Endodermal cell (in vitro differentiated cells): ENCODE measurements around the gene DFFB. TPM values are rescaled to one million over a fixed set of nuclear protein-coding genes. Genes with fewer than 3 reads are reported as not detected.

Source experiments
- DNase-seq: peaks from one replicate; pipeline ENCODE4 v3.0.0-alpha.2; 2017
- H3K27ac ChIP-seq: 2 replicates; pipeline ENCODE4 v1.5.1; 2013; ENCODE audit warnings: mild to moderate bottlenecking, low read depth, low read length, moderate library complexity
- H3K27me3 ChIP-seq: 2 replicates; pipeline ENCODE4 v1.6.1; 2013; ENCODE audit warnings: mild to moderate bottlenecking, low read length, moderate library complexity; ENCODE audit not compliant: insufficient read depth, control insufficient read depth, poor library complexity, severe bottlenecking
- H3K36me3 ChIP-seq: 2 replicates; pipeline ENCODE4 v1.7.0; 2013; ENCODE audit warnings: mild to moderate bottlenecking, low read length, moderate library complexity; ENCODE audit not compliant: control insufficient read depth, insufficient read depth
- H3K4me1 ChIP-seq: one replicate; pipeline ENCODE4 v1.7.0; 2013; ENCODE audit warnings: low read length; ENCODE audit not compliant: control insufficient read depth, insufficient read depth
- H3K4me3 ChIP-seq: 2 replicates; pipeline ENCODE4 v1.5.1; 2013; ENCODE audit warnings: mild to moderate bottlenecking, low read length, moderate library complexity
- H3K9ac ChIP-seq: 2 replicates; pipeline ENCODE4 v1.6.1; 2013; ENCODE audit warnings: mild to moderate bottlenecking, low read length, moderate library complexity; ENCODE audit not compliant: poor library complexity, severe bottlenecking; ENCODE audit errors: extremely low read depth
- H3K9me3 ChIP-seq: 2 replicates; pipeline ENCODE4 v1.6.1; 2013; ENCODE audit warnings: mild to moderate bottlenecking, low read length, moderate library complexity; ENCODE audit not compliant: control insufficient read depth
- H3K27ac Mint-ChIP-seq: 2 replicates; pipeline ENCODE4 v1.8.0; 2020; ENCODE audit warnings: mixed read lengths
- H3K27me3 Mint-ChIP-seq: 2 replicates; pipeline ENCODE4 v1.8.0; 2021; ENCODE audit warnings: mild to moderate bottlenecking, mixed read lengths; ENCODE audit not compliant: insufficient read depth
- H3K36me3 Mint-ChIP-seq: 2 replicates; pipeline ENCODE4 v1.8.0; 2020; ENCODE audit warnings: low read depth, mixed read lengths
- H3K4me1 Mint-ChIP-seq: 2 replicates; pipeline ENCODE4 v1.8.0; 2020; ENCODE audit warnings: mixed read lengths
- H3K4me3 Mint-ChIP-seq: 2 replicates; pipeline ENCODE4 v1.8.0; 2020; ENCODE audit warnings: mild to moderate bottlenecking, moderate library complexity, mixed read lengths
- H3K9me3 Mint-ChIP-seq: 2 replicates; pipeline ENCODE4 v1.8.0; 2020; ENCODE audit warnings: mild to moderate bottlenecking, mixed read lengths
- CTCF ChIP-seq: fragments of 200-600 bp; sonication (generic); conservative IDR thresholded peaks from 2 replicates; pipeline ENCODE4 v1.5.0; 2021; ENCODE audit warnings: antibody characterized with exemption, mild to moderate bottlenecking
- WGBS, 2 experiments: methylation state at CpG; one replicate each; pipeline versions ENCODE4 v1.1.5 to v1.1.7; 2013; ENCODE audit warnings: missing lambda C conversion rate in 2 of 2, mixed read lengths in 1 of 2; ENCODE audit not compliant: insufficient coverage in 1 of 2, insufficient read length in 1 of 2; 5-methylcytosine and 5-hydroxymethylcytosine counted together
- total RNA-seq, 2 donors: library from RNA; stranded (reverse); fragmentation: NEBNext Ultra II Directional in 1 of 2; extraction: Animal tissue kit (Norgen Biotek cat#: 25700) in 1 of 2; gene quantifications; 2 replicates in 1 of 2; 3 replicates in 1 of 2; pipeline ENCODE4 v1.2.1, GENCODE V29; 2021

DFFB gene
- total RNA-seq, 2 donors from 2014 or later: 7.2 to 7.6 TPM

- Histone ChIP-seq H3K36me3 (no peaks in the 10 kb centered on the region), H3K27ac (no peak overlapping the region), H3K9ac (no peak overlapping the region), H3K4me3 (no peak overlapping the region), H3K9me3 (peaks cover under 1% of the 10 kb centered on the region), H3K4me1 (no peaks in the 10 kb centered on the region), H3K27me3 (no peaks in the 10 kb centered on the region)
- no peak for TF ChIP-seq CTCF
- Mint-ChIP-seq H3K4me3 (no peak overlapping the region), H3K9me3 (peaks cover 20% of the 10 kb centered on the region), H3K4me1 (peaks cover 11% of the 10 kb centered on the region), H3K36me3 (no peaks in the 10 kb centered on the region), H3K27ac (no peak overlapping the region), H3K27me3 (no peaks in the 10 kb centered on the region)
- DNase-seq: no peak
- WGBS, 2 experiments: 81 to 91% methylated on average over 12 to 21 of the region's 21 CpGs
Observed at GRCh38 chr1:3932156-3932919, 75.1 kb downstream of the DFFB start.

Other genes starting within 250 kb of the DFFB start
- 100 to 1,000 TPM in 1 of 2 donors, 10 to 100 TPM in 1; 83.0 to 103 TPM for gene MEGF6, start 246.0 kb upstream of the DFFB start, total RNA-seq
- 10 to 100 TPM; 50.4 to 56.4 TPM for gene TPRG1L, start 232.5 kb upstream of the DFFB start, total RNA-seq
- gene WRAP73, start 207.4 kb upstream of the DFFB start, total RNA-seq: 10 to 100 TPM; 29.8 to 32.5 TPM
- 1 to 10 TPM; 3.4 to 3.5 TPM for gene TP73, start 205.0 kb upstream of the DFFB start, total RNA-seq
- not detected for gene CCDC27, start 105.0 kb upstream of the DFFB start, total RNA-seq
- gene SMIM1, start 84.7 kb upstream of the DFFB start, total RNA-seq: 10 to 100 TPM; 11.1 to 15.0 TPM
- gene LRRC47, start 61.0 kb upstream of the DFFB start, total RNA-seq: 10 to 100 TPM; 49.9 to 59.7 TPM
- gene CEP104, start 265 bp upstream of the DFFB start, total RNA-seq: 10 to 100 TPM; 34.2 to 47.5 TPM
- gene C1orf174, start 42.8 kb downstream of the DFFB start, total RNA-seq: 10 to 100 TPM; 28.4 to 38.4 TPM